Coronary artery (tissue), 2 donors: ENCODE results near the gene DLK1.

ENCODE experiments used
- DNase-seq: peaks from one replicate; pipeline ENCODE4 v3.0.0-alpha.2; 2017; ENCODE audit warnings: low spot score
- H3K27ac ChIP-seq, 2 donors: fragments of 200-600 bp; sonication (generic); one replicate each; pipeline ENCODE4 v1.5.1; 2016 to 2019
- H3K4me3 ChIP-seq: fragments of 200-600 bp; sonication (generic); 2 replicates; pipeline ENCODE4 v1.5.1; 2016; ENCODE audit warnings: mild to moderate bottlenecking, moderate library complexity
- CTCF ChIP-seq: fragments of 200-600 bp; sonication (generic); IDR thresholded peaks from one replicate; pipeline ENCODE4 v1.5.1; 2019; ENCODE audit warnings: antibody characterized with exemption

DLK1 gene

GRCh38 chr14:100750762-100751699, 24.3 kb downstream of the DLK1 start:
- no peak for TF ChIP-seq CTCF
- Histone ChIP-seq H3K4me3 (no peak overlapping the region), H3K27ac (no peak overlapping the region)
- no peak for DNase-seq

GRCh38 chr14:100754020-100754419, 27.3 kb downstream of the DLK1 start:
- no peak for TF ChIP-seq CTCF
- H3K27ac ChIP-seq: no peak overlapping the region
- H3K4me3 ChIP-seq: no peak overlapping the region
- no peak for DNase-seq

GRCh38 chr14:100755649-100756048, 29.0 kb downstream of the DLK1 start:
- Histone ChIP-seq H3K4me3 (no peak overlapping the region), H3K27ac (no peak overlapping the region)
- no peak for TF ChIP-seq CTCF
- DNase-seq: no peak

GRCh38 chr14:100761481-100761880, 34.8 kb downstream of the DLK1 start:
- Histone ChIP-seq H3K4me3 (no peak overlapping the region), H3K27ac (no peak overlapping the region)
- DNase-seq: no peak
- TF ChIP-seq CTCF: no peak

GRCh38 chr14:100762089-100762515, 35.4 kb downstream of the DLK1 start:
- TF ChIP-seq CTCF: no peak
- no peak overlapping the region for H3K4me3 ChIP-seq
- no peak overlapping the region for H3K27ac ChIP-seq
- no peak for DNase-seq

GRCh38 chr14:100762901-100763300, 36.2 kb downstream of the DLK1 start:
- no peak overlapping the region for H3K4me3 ChIP-seq
- DNase-seq: no peak
- H3K27ac ChIP-seq: no peak overlapping the region
- no peak for TF ChIP-seq CTCF

- DNase-seq: no peak
- no peak overlapping the region for H3K27ac ChIP-seq
- H3K4me3 ChIP-seq: no peak overlapping the region
- no peak for TF ChIP-seq CTCF
Measured at GRCh38 chr14:100764471-100765115, 37.9 kb downstream of the DLK1 start.
